ENCODE data around the gene LRMDA.

Gene LRMDA

DNA sequence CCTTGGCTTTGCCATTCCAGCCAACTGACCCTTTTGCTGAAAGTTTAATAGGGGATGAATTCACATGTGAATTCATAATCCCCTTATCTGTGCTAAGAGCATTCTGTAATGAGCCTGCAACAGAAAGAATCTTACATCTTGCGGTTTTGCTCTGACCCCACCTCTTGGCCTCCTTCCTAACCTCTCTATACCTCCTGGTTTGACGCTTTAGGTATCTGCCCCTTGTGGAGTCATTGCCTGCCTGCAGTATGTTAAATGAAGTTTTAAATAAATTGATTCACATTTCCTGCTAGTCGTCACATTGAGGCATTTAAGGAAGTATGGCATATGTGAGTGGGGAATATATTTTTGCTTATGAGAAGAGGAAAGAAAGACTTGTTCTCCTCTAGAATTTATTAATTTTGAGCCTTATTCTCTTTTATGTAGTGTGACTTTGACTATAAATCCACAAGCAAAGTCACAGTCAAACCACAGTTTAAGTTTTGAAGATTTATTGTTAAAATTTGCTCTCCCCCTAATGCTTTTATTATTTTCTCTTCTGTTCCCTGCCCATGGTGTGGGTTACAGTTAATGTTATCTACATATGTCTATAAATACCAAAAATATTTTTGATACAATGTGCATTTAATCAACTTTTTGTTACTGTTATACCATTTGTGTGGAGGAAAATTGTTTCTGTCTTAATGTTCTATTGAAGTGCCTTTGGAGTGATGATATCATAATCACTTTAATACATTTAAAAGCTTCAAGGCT lies 60.9 kb downstream of the LRMDA start:
- H3K27me3 ChIP-seq (ENCODE audit: control insufficient read depth, insufficient read depth, low read length) = no peaks in the 10 kb centered on the region
- H3K9me3 ChIP-seq (ENCODE audit: control insufficient read depth, low read depth, low read length) = no peaks in the 10 kb centered on the region
- no peak overlapping the region for H3K9ac ChIP-seq (ENCODE audit: low read length)
- no peak overlapping the region for H3K27ac ChIP-seq (ENCODE audit: low read length)
- H3K4me3 ChIP-seq (ENCODE audit: low read length) = no peak overlapping the region
- no peaks in the 10 kb centered on the region for H3K36me3 ChIP-seq (ENCODE audit: control insufficient read depth, low read depth, low read length)
- H3K4me1 ChIP-seq (ENCODE audit: control insufficient read depth, low read depth, low read length) = no peaks in the 10 kb centered on the region

DNA sequence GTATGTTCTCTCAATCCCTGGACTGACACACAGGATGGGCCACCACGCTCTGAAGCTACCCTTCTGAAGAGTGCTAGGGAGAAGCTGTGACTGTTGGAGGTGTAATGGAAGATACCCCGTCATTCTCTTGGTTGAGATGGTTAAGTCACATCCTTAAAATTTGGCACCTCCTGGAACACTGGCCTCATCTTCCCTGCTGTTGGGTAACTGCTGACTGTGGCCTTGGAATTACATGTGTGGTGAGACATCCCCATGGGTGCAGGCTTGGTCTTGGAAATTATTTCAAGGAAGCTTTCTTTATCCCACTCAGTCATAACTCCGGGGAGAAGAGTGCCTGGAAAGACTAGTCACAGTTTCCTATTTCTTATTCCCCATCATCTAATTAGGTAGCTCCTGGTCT lies 62.0 kb downstream of the LRMDA start:
- Histone ChIP-seq H3K9ac (ENCODE audit: low read length) (no peak overlapping the region), H3K4me3 (ENCODE audit: low read length) (no peak overlapping the region), H3K36me3 (ENCODE audit: control insufficient read depth, low read depth, low read length) (no peaks in the 10 kb centered on the region), H3K9me3 (ENCODE audit: control insufficient read depth, low read depth, low read length) (no peaks in the 10 kb centered on the region), H3K27me3 (ENCODE audit: control insufficient read depth, insufficient read depth, low read length) (no peaks in the 10 kb centered on the region), H3K27ac (ENCODE audit: low read length) (no peak overlapping the region), H3K4me1 (ENCODE audit: control insufficient read depth, low read depth, low read length) (no peaks in the 10 kb centered on the region)

DNA sequence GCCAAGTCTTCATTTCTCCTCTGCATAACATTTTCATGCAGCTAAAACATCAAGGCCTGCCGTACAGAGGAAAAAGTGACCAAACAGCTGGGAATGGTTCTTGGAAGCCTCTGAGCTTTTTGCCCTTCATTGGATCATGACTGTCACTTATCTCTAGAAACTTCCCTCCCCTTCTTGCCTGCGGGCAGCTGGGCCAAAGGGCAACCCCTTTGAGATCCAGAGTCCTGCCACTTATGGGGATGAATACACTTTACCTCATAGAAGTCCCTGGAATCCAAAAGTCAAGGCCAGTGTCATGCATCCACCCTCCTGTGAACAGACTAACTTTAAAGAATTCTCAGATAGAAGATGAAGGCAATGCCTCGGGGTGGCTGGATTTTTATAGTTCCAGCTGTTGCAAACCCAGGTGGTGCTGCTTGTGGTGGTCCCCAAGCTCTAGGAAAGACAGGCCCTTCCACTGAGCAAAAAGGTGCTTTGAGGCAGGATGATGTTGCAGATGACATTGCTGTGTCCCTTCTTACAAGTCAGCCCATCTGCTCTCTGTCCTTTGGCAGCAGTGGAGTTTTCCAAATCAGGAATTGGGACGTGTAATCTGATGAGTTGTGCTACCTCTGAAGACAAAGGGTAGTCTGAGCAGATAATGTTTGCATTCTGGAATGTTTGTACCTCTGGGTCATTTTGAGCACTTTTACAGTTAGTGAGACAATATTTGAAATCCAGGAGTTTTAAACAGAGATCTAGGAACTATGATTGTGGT lies 64.2 kb downstream of the LRMDA start:
- H3K4me3 ChIP-seq (ENCODE audit: low read length) = no peak overlapping the region
- H3K27ac ChIP-seq (ENCODE audit: low read length) = no peak overlapping the region
- H3K36me3 ChIP-seq (ENCODE audit: control insufficient read depth, low read depth, low read length) = no peaks in the 10 kb centered on the region
- no peaks in the 10 kb centered on the region for H3K27me3 ChIP-seq (ENCODE audit: control insufficient read depth, insufficient read depth, low read length)
- no peaks in the 10 kb centered on the region for H3K4me1 ChIP-seq (ENCODE audit: control insufficient read depth, low read depth, low read length)
- H3K9ac ChIP-seq (ENCODE audit: low read length) = no peak overlapping the region
- no peaks in the 10 kb centered on the region for H3K9me3 ChIP-seq (ENCODE audit: control insufficient read depth, low read depth, low read length)

DNA sequence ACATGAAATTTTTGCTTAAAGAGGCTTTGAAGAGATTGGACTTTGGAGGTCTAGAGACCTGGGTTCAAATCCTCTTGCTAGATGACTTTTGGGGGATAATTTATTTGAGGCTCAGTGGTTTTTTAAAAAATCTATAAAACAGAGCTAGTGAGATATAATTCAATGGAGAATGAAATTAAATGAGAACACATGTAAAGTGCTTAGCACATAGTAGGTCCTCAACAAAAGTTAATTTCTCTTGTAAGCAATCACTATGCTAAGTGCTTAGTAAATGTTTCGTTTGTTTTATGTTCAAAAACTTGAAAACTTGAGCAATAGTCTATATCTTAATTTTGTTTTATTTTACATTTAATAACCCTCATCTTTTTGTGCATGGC lies 64.8 kb downstream of the LRMDA start:
- H3K36me3 ChIP-seq (ENCODE audit: control insufficient read depth, low read depth, low read length) = no peaks in the 10 kb centered on the region
- H3K27me3 ChIP-seq (ENCODE audit: control insufficient read depth, insufficient read depth, low read length) = no peaks in the 10 kb centered on the region
- H3K27ac ChIP-seq (ENCODE audit: low read length) = no peak overlapping the region
- H3K9me3 ChIP-seq (ENCODE audit: control insufficient read depth, low read depth, low read length) = no peaks in the 10 kb centered on the region
- no peaks in the 10 kb centered on the region for H3K4me1 ChIP-seq (ENCODE audit: control insufficient read depth, low read depth, low read length)
- no peak overlapping the region for H3K4me3 ChIP-seq (ENCODE audit: low read length)
- no peak overlapping the region for H3K9ac ChIP-seq (ENCODE audit: low read length)

DNA sequence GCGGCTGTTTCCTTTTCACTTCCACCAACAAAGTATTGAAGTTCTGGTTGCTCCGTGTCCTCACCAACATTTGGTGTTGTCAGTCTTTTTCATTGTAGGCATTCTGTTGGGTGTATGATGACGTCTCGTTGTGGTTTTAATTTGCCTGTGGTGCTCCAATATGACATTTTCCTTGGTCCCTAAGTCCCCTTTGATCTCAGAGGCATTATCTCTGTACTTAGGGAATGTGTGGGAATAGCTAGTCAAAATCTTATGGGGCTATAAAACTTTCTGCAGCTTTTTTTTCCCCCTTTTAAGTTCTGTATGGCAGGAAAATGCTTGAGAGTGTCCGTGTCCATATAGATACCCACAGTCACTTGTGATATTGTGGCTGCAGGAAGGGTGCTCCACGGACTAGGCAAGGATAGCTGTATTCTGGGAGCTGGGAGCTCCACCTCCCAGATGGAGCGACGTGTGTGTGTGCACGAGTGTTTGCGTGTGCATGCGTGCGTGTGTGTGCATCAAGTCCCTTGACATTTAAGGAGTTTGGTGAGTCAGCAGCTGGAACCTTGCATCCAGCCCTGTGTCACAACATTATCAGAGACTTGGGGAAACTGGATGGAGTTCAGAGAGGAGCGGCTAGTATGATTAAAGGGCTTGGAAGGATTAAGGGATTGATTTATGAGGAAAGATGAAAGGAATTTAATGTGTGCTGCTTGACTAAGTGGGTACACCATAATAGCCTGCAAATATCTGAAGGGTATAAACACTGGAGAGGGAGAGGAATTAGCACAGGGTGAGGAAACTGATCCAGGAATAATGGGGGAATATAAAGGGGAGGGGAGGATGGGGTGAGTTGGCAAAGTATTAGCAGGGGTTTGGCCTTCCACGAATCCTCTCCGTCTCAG lies 66.8 kb downstream of the LRMDA start:
- no peak overlapping the region for H3K27ac ChIP-seq (ENCODE audit: low read length)
- no peak overlapping the region for H3K4me3 ChIP-seq (ENCODE audit: low read length)
- no peaks in the 10 kb centered on the region for H3K9me3 ChIP-seq (ENCODE audit: control insufficient read depth, low read depth, low read length)
- no peaks in the 10 kb centered on the region for H3K4me1 ChIP-seq (ENCODE audit: control insufficient read depth, low read depth, low read length)
- H3K36me3 ChIP-seq (ENCODE audit: control insufficient read depth, low read depth, low read length) = no peaks in the 10 kb centered on the region
- H3K9ac ChIP-seq (ENCODE audit: low read length) = no peak overlapping the region
- H3K27me3 ChIP-seq (ENCODE audit: control insufficient read depth, insufficient read depth, low read length) = no peaks in the 10 kb centered on the region

DNA sequence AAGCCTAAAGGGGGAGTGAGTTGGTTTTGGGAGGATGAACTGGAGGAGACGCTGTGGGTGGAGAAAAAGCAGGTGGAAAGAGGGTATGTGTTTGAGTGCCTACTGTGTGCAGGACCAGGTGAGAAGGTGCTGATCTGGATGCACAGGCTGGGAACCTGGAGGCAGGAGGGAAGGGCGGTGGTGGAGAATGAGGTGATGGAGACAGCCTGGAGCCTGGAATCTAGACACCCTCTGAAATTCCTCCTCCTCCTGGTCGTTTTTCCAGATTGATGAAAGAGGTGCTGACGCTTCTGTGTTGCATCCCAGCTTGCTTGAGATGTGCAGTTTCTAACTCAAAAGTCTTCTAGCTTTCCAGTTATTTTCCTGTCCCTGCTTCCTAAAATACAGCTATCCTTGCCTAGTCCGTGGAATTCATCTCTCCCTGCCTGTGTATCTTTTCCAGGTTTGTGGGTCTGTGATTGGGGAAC lies 67.5 kb downstream of the LRMDA start:
- Histone ChIP-seq H3K27ac (ENCODE audit: low read length) (no peak overlapping the region), H3K9ac (ENCODE audit: low read length) (no peak overlapping the region)

DNA sequence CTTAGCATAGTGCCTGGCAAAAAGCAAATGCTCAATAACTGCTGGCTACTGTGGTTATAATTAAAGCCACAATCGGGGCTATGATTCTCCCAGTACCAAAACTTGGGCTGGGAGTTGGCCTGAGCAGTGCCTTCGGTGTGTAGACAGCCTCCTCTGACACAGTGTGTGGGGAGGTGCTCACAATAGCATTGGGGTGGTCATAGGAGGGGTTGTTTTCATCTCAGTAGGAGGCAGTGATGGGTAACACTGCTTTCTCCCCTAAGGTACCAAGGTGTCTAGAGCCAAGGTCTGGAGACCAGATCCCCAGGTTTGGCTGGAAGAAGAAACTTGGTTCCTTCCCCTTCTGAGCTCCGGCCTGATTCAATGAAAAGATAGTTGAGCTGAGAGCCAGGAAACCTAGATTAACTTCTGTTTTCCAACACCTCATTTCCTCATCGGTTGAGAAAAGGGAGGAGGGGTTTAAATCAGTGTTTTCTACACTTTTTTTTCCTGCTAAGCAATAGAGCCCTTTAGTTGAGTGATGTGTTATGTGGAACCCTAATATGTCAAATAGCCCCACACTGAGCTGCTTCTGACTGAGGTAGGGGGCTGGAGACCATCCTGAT lies 68.2 kb downstream of the LRMDA start:
- H3K4me1 ChIP-seq (ENCODE audit: control insufficient read depth, low read depth, low read length) = no peaks in the 10 kb centered on the region
- no peak overlapping the region for H3K27ac ChIP-seq (ENCODE audit: low read length)
- H3K27me3 ChIP-seq (ENCODE audit: control insufficient read depth, insufficient read depth, low read length) = no peaks in the 10 kb centered on the region
- H3K9ac ChIP-seq (ENCODE audit: low read length) = no peak overlapping the region
- H3K36me3 ChIP-seq (ENCODE audit: control insufficient read depth, low read depth, low read length) = no peaks in the 10 kb centered on the region
- no peaks in the 10 kb centered on the region for H3K9me3 ChIP-seq (ENCODE audit: control insufficient read depth, low read depth, low read length)
- H3K4me3 ChIP-seq (ENCODE audit: low read length) = no peak overlapping the region

More for the DNA sequence above, 67.5 kb downstream of the LRMDA start:
- Histone ChIP-seq H3K4me3 (ENCODE audit: low read length) (no peak overlapping the region), H3K27me3 (ENCODE audit: control insufficient read depth, insufficient read depth, low read length) (no peaks in the 10 kb centered on the region), H3K4me1 (ENCODE audit: control insufficient read depth, low read depth, low read length) (no peaks in the 10 kb centered on the region), H3K9me3 (ENCODE audit: control insufficient read depth, low read depth, low read length) (no peaks in the 10 kb centered on the region), H3K36me3 (ENCODE audit: control insufficient read depth, low read depth, low read length) (no peaks in the 10 kb centered on the region)

DNA sequence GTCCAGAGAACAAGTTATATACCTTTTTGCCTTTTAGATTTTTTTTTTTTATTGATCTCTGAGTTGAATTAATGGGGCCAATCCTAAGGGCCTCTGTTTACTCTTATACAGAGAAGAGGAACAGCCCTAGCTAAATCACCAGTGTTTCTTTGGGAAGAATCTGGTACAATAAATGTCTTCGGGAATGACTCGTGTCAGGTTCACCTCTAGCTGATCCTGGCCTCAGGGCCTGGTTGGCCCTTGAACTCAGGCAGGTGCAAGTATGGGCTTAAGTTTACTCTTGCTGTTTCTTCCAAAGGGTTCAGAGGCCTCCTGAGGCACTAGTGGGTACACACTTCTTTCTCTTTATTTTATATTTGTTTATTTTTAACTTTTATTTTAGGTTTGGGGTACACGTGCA lies 71.0 kb downstream of the LRMDA start:
- Histone ChIP-seq H3K4me3 (ENCODE audit: low read length) (no peak overlapping the region), H3K4me1 (ENCODE audit: control insufficient read depth, low read depth, low read length) (no peaks in the 10 kb centered on the region), H3K9me3 (ENCODE audit: control insufficient read depth, low read depth, low read length) (no peaks in the 10 kb centered on the region), H3K27ac (ENCODE audit: low read length) (no peak overlapping the region), H3K27me3 (ENCODE audit: control insufficient read depth, insufficient read depth, low read length) (no peaks in the 10 kb centered on the region), H3K36me3 (ENCODE audit: control insufficient read depth, low read depth, low read length) (no peaks in the 10 kb centered on the region), H3K9ac (ENCODE audit: low read length) (no peak overlapping the region)

DNA sequence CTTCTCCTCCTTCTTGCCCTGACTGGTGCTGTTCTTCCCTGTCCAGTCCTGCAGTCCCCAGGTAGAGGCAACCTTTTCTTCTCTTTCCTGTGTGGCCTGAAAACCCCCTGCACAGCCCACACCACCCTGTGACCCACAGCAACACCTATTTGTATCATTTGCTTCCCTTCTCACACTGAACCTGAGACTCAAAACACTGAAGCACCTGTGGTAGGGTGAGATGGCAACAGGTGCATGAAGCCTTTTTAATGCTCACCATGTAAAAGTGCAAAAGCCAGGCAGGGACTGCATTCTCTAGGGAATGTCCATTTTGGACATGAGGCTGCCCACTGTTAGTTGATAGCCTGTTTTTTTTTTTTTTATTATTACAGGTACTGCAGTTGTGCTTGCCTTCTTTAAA lies 71.4 kb downstream of the LRMDA start:
- Histone ChIP-seq H3K4me1 (ENCODE audit: control insufficient read depth, low read depth, low read length) (no peaks in the 10 kb centered on the region), H3K27ac (ENCODE audit: low read length) (no peak overlapping the region), H3K36me3 (ENCODE audit: control insufficient read depth, low read depth, low read length) (no peaks in the 10 kb centered on the region), H3K9me3 (ENCODE audit: control insufficient read depth, low read depth, low read length) (no peaks in the 10 kb centered on the region), H3K9ac (ENCODE audit: low read length) (no peak overlapping the region), H3K27me3 (ENCODE audit: control insufficient read depth, insufficient read depth, low read length) (no peaks in the 10 kb centered on the region), H3K4me3 (ENCODE audit: low read length) (no peak overlapping the region)

DNA sequence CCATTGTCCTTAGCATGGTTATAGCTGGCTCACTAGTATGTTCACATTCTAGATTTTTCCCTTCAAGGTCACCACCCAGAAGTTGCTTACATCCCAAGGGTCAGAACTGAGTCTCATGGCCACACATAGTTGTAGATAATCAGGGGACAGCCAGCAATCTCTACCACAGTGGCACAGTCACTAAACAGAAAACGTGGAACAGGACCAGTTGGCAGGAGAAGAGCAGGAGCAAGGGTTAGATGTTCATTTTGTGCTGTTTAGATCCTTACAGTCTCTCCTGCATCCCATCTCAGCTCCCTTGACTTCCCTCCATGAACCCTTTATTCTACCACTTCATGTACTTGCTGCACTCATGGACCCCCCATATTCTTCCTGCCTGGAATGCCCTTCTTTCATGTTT lies 73.9 kb downstream of the LRMDA start:
- Histone ChIP-seq H3K27me3 (ENCODE audit: control insufficient read depth, insufficient read depth, low read length) (no peaks in the 10 kb centered on the region), H3K4me1 (ENCODE audit: control insufficient read depth, low read depth, low read length) (no peaks in the 10 kb centered on the region), H3K9me3 (ENCODE audit: control insufficient read depth, low read depth, low read length) (no peaks in the 10 kb centered on the region), H3K27ac (ENCODE audit: low read length) (no peak overlapping the region), H3K9ac (ENCODE audit: low read length) (no peak overlapping the region), H3K36me3 (ENCODE audit: control insufficient read depth, low read depth, low read length) (no peaks in the 10 kb centered on the region), H3K4me3 (ENCODE audit: low read length) (no peak overlapping the region)

DNA sequence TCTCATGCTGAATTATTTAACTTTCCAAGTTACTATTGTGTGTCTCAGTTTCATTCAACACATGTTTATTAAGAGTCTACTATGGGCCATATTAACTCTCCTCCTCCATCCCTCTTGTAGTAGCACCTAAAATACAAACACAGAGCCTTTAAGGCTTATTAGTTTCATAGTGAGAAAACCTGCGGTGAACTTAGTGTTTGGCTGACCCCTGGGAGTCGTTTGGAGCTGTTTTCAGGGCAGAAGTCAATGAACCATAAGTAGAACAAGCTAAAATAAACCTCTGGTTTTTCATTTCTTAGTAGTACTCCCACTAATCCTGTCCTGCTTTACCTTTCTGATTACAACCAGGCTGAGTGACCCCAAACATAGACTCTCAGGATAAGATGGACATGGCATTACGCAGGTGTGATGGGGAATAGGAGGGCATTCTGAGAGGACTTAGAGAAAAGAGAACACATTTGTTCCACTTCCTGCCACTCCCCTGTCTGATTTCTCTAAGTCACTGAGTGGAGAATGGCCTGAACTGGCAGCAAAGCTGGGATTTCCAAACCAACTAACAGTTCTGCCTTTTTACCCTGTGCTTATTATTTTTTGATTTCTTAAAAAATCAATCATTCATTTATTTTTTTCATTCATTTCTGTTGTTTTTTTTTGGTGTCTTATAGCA lies 74.5 kb downstream of the LRMDA start:
- Histone ChIP-seq H3K4me1 (ENCODE audit: control insufficient read depth, low read depth, low read length) (no peaks in the 10 kb centered on the region), H3K9me3 (ENCODE audit: control insufficient read depth, low read depth, low read length) (no peaks in the 10 kb centered on the region), H3K27me3 (ENCODE audit: control insufficient read depth, insufficient read depth, low read length) (no peaks in the 10 kb centered on the region), H3K27ac (ENCODE audit: low read length) (no peak overlapping the region), H3K9ac (ENCODE audit: low read length) (no peak overlapping the region), H3K36me3 (ENCODE audit: control insufficient read depth, low read depth, low read length) (no peaks in the 10 kb centered on the region), H3K4me3 (ENCODE audit: low read length) (no peak overlapping the region)
